SIG-M5 (cell line): ENCODE data around the gene CMIP.

Experiments used
- DNase-seq: peaks from one replicate; lab custom pipeline; 2025; lab: John Stamatoyannopoulos, UW

Gene CMIP

DNA sequence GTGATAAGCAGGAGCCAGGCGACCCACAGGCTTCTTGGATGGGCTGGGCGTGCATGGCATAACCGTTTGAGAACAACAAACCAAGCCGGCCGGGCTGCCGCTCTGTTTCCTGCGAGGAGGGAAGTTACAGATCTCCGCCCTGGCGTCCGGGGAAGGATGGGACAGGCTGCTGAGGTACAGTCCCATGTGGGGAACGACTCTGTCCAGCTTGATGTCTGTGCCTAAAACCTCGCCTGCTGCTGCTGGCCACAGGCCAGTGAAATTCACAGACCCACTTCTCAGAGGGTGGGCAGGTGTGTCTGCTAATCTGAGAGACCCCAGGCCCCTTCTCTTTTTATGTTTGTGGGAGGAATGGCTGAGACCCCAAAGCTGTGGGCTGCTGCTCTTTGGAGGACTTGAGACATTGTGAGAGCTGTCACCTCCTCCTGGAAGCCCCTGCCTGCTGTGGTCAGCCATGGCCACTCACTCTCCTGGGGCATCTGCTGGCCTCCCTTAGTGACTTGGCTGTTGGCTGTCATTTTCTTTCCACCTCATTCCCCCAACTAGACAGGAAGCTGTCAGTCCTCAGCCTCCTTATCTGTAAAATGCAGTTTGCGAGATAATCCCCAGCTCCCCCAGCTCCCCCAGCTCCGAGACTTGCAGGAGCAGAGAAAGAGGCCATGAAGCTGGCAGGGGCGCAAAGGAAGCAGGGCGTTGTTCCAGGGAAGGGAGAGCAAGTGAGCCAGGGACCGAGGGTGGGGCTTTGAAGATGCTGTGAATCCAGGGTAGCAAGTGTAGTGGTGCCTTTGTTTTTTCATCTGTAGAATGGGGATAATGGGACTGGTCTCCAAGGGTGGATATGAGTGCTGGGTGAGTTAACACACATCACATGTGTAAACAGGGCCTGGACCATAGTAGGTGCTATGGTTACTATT lies 51.0 kb downstream of the CMIP start:
- no peak for DNase-seq

DNA sequence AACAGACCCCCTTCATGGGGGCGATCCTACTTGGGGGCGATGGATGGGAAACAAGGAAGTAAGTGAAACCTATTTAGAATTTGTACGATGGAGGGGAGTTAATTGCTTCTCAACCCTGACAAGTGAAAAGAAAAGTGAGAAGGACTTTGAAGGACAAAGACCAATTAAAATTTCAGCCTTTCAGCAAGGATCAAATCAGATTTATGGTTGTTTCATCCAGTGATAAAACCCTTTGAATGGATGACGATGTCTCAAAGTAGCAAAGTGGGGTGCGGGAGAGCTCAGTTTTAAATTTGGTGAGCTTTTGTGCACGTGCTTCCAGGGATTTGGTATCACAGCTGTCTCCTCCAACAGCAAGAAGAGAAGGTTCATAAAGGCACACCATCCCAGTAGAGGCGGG lies 51.7 kb downstream of the CMIP start:
- DNase-seq, result no peak

DNA sequence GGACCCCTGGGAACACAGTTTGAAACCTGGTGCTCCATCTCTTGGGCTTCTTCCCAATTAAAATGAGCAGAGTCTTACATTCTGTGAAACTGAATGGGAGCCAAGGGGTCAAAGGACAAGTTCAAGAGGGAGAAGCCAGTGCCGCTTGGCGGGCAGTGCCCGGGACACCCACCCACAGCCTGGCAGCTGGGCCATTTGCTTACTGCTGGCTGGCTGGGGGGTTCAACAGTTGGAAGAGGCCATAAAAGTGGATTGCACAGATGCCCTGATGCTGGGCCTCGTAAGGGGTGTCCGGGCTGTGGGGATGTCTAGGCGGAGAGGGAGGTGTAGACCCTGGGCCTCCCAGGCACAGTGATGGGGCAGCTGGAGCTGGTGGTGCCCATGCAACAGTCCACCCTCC lies 52.1 kb downstream of the CMIP start:
- DNase-seq, result no peak

DNA sequence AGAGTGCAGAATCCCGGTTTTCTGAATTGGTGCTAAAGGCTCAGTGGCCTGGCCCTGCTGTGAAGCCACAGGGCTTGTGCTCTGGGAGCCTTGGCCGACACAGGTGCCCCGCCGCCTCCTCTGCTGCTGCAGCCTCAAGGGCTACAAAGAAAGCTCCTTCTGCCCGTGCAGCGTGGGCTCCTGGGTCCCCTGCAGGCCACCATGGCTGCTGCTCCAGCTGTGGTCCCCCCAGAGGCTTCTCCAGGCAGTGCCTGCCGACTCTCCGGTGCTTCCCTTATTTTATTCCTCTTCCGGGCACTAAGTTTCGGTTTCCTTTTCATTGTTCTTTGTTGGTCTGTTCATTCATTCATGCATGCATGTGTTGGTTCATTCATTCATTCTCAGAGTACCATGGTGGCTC lies 53.1 kb downstream of the CMIP start:
- no peak for DNase-seq

DNA sequence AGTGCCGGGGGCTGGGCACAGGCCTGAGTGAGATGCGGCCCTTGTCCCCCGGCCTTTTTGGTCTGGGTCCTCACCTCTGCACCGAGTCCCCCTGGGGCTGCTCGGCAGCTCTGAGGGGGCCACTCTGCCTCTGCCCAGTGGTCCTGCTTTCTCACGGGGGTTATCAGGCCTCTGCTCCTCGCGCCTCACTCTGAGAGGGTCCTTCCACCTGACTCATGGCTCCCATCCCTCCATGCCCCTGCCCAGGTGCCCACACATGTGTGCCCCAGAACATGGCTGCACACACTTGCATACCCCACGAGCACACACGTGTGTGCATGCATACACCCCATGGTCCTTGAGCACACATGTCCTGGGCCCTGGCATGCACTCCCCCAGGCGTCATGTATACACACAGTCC lies 53.7 kb downstream of the CMIP start:
- DNase-seq, result no peak

DNA sequence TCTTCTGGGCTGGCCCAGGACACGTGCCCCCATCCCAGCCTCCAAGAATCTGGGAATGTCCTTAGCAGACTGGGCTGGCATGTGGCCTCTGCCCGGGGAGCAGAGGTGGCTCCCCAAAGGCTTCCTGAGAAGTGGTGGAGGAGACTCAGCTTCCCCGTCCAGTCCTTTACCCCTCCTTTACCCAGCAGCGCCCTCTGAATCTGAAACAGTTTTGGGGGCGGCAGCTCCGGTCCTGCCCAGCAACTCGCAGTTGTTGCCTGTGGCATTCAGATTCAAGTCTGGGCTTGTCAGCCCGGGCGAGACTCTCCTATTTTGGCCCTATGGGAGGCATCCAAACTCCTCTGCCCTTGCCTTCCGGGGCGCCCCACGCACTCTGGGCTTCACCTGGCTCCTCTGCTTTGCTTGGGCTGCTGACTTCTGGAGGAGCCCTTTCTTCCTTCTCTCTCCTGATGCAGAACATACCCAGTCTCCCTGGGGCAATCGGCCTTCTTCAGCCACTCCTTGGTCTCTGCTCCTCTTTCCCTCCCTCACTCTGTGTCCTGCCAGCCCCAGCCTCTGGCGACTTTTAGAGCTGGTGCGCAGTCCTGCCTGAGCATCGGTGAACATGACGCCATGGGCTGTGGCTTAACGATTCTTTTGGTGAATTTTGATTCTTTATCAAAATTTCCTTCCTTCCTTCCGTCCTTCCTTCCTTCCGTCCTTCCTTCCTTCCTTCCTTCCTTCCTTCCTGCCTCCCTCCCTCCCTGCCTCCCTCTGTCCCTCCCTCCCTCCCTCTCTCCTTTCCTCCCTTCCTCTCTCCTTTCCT lies 55.2 kb downstream of the CMIP start:
- DNase-seq, result no peak

DNA sequence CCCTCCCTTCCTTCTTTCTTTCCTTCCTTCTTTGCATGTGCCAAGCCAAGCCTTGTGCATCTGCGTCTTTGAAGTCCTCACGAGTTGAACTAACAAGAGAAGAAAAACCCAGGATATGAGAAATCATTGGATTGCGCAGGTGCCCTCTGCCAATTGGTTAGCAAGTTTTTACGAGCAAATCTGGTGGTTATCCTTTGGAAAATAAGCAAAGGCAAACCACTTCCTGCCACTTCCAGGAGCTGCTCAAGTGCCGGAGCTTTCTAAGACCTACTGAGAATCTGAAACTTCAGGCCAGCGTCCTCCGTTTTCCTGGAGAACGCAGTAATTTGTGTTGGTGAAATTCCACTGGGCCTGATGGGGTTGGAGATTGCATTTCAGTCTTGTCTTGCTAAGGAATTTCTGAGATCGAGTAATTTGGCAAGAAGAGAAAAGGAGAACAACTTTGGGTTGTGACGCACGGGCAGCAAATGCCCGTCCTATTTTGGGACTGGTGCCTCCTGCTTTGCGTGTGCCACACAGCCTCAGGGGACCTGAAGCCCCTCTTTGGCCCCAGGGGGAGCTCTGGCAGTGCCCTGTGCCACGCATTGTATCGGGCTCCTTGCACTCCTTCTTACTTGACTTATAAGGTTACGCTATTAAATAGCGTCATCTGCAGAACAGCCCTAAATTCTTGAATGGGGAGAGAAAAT lies 56.4 kb downstream of the CMIP start:
- DNase-seq, result no peak

DNA sequence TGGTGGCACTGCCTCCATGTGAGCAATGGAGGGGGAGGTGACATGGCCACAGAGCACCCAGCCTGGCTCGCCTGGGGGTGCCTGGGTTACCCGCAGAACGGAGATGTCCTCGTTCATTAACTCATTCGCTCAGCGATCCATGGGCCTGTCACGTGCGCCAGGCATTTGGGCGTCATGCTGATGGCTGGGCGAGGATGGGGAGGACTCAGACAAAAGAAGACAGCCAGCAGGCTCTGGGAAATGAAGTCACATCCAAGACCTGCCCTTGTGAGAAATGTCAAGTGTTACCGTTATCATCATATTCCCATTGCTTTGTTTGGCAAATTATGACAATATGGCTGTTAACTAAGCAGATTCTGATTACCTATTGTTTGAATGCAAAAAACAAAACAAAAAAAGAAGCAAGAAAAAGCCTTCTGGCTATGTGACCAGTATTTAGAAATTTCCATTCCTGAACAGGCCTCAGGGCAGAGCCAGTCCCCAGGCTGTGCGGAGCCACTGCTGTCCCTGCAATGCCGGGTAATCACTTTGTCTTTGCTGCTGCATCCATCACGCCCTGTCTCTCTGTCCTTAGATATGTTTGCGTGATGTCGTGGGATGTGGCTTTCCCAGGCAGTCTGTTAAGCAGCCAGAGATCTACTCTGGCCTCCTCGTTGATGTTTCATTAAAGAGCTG lies 57.9 kb downstream of the CMIP start:
- no peak for DNase-seq

DNA sequence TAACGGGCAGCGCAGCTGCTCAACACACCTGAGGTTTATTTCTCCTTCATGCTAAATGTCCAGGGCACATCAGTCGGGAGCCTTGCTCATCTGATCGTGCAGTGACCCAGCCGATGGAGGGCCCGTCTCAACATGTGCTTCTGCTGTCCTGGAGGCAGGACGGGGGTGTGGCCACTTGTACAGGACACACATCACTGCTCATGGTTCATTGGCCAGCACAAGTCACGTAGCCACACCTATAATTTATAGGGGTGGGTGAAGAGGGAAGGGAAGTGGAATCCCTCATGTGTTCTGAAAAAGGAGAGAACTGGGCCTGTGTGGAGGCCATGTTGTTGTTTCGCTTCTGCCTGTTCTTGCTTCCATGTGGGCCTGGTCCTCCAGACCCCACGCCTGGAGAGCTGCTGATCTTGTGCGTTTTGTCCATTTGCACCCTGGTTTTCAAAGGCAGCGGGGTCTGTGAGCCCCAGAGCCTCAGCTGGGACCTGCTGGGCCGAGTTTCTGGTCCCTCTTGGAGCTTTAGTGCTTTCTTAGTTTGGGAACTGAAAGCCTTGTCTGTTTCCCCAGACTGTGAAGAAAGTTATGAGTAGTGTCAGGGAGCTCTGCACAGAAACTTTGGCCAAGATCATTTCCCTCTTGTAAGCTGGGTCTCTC lies 60.5 kb downstream of the CMIP start:
- DNase-seq, result no peak

DNA sequence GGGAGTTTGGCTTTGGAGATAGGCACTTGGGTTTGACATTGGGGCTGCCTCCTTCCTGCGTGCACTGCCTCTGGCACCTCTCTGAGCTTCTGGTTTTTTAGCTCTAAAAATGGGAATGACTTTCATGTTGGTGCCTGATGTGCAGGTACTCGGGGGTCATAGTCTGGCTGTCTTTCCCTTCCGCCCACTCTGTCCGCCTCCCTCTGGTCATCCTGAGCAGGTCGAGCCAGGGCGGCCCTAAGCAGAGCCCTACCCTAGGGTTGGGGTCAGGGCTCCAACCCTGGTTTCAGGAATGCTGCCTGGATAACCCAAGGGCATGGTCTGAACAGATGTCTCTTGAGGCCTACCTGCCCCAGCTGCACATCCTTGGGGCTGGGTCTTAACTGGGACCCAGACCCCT lies 64.8 kb downstream of the CMIP start:
- DNase-seq, result no peak

DNA sequence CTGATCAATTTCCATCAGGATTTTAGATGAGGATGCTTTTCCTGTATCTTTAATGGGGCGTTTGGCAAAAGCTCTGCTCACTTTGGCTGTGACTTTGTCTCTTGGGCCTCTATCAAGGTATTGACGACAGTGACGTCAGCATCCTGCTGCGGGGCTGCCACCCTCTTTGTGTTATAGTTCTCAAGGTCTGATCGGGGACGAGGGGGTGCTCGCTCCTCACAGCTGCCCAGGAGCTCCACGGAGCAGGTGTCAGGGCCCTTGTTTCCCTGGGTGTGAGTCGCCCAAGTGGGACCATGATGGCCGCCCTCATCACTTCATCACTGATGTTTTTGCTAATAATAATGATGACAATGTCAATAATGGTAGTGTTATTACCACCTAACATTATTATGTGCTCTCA lies 65.4 kb downstream of the CMIP start:
- no peak for DNase-seq

DNA sequence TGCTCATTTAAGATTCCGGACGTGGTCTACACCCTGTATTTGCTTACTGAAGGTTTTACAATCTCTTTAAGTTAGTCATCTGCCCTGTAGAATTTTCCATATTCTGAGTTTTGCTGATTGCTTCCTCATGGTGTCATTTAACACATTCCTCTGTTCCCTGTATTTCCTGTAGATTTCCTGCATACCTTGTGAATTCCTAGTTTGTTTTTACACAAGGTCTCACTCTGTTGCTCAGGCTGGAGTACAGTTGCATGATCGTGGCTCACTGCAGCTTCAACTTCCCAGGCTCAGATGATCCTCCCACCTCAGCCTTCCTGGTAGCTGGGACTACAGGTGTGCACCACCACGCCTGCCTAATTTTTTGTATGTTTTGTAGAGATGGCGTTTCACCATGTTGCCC lies 66.8 kb downstream of the CMIP start:
- no peak for DNase-seq

DNA sequence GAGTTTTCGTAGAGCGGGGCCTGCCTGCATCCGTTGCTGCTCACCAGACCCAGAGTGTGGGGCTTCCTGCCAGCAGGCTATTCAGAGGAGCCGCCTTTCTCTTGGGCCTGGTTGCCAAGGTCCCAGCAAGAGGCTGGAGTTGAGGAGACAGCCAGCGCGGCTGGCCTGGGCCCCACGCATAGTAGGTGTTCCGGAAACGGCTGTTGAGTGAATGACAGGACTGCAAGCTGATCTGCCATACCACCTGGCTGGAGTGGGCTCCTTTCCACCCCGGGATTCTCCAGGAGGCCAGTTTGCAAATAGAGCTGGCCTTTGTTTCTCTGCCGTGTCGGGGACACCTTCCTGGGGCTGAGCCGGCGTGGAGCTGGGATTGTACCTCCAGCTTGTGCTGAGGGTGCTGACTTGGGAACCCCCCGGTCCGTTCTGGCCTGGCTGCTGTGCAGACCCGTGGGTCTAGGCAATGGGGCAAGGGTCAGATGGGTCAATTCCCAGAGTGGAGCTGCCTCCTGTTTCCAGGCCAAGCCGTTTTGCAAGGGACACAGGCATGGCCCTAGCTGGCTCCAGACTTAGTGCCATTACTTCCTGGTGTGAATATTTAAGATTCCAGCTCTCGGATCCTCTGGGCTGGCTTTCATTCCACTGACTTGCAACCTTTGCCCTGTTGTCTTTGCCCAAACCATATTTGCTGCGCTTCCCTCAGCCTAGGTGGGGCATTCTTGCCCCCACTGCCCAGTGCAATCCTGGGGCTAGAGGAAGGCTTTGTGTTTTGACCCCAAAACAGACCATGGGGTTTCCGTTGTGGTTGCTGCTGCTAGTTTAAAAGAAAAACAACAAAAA lies 68.8 kb downstream of the CMIP start:
- DNase-seq, result no peak

DNA sequence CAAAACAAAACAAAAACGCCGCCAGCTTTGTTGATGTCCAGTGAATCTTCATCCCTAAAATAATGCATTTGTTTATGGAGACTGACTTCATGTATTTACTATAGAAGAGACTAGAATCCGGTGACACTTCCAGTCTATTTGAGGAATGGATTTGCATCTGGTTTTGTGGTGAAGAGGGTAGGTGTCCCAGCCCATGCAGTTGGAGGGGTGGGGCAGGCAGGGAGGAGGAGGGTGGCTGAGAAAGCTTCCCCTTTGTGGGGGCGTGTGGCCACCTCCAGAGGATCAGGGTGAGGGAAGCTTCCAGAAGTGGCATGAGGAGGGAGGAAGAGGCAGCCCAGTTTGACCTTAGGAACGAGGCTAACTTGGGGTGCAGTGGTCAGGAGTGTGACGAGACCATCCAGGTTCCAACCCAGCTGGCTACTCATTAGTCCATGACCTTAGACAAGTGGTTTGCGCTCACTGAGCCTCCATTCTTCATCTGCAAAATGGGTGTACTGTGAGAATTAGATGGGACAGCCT lies 69.5 kb downstream of the CMIP start:
- DNase-seq, result no peak

DNA sequence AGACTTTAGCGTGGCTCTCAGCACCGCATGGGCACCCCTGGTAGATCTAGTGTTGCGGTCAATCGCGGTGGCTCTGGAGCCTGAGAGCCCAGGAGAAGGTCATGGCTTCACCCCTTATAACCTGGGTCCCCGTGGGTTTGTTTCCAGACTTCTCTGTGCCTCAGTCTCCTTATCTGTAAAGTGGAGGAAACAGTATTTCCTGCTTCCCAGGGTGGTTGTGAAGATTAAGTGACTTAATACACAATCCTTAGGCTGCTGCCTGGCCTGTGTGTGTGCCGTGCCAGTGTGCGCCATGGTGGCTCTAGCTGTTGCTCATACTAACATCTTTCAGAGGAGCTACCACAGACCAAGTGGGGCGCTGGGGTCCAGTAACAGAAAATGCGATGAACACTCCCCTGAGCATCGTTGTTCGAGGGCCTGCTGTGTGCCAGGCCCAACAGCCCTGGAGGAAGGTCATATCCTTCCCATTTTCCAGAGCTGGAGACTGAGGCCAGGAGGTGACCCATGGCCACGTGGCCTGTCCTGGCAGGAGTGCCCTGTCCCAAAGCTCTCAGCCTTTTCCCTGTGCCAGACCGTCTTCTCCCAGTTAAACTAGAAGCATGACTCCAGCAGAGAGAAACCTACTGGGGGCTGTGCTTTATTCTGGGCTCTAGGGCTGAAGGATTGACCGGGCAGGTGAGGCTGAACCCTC lies 70.1 kb downstream of the CMIP start:
- DNase-seq, result no peak

DNA sequence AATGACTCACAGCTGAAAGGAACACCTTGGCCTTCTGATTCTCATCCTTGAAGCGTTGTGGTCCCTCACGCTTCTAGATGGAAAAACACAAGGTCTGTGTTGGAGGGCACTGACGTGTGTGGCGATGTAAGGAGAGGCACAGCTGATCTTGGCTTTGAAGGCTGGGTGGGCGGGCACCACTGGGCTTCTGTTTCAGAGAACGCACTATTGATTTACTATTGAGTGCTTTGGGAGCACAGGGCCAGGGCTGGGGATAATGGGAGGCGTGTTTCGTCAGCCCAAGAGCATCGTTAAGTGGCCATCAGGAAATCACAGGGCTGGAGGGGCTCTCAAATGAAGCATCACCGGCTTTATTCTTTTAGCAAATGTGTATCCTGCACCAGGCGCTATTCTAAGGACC lies 70.7 kb downstream of the CMIP start:
- DNase-seq, result no peak

DNA sequence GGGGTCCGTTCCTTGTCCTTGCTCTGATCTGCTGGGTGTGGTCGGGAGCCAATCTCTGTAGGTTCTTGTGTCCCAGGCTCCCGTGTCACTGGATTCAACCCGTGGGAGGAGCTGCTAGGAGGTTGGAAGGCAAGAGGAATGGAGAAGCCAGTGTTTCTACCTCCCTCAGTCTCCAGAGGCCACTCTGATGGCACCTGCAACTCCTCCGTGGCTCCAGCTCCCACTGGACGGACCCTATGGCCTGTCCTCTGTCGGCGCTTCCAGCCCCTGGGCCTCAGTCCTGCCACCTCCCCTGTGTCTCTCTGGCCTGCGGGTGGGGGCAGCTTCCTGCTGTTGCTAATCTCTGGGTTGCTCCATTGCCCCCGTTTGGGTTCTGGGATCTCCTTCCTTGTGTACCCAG lies 71.1 kb downstream of the CMIP start:
- DNase-seq, result no peak

DNA sequence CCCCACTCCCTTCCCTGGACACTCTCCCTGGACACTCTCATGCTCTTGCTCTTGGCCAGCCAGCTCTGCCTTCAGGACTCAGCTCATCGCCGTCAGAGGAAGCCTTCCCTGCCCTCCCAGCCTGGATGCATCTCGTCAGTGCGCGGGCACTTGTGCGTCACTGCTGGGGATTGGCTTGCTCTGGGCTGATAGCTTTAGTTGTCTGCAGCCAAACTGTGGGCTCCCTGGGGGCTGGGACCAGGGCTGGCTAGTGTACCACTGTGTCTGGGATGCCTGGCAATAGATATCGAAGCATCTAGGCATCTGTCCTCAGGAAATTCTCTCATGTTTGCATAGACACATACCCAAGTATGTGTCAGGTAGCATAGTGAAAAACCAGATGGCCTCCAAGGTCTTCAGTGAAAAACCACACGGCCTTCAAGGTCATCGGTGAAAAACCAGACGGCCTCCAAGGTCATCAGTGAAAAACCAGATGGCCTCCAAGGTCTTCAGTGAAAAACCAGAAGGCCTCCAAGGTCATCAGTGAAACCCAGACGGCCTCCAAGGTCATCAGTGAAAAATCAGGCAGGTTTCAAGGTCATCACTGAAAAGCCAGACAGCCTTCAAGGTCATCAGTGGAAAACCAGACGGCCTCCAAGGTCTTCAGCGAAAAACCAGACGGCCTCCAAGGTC lies 72.0 kb downstream of the CMIP start:
- DNase-seq, result no peak

DNA sequence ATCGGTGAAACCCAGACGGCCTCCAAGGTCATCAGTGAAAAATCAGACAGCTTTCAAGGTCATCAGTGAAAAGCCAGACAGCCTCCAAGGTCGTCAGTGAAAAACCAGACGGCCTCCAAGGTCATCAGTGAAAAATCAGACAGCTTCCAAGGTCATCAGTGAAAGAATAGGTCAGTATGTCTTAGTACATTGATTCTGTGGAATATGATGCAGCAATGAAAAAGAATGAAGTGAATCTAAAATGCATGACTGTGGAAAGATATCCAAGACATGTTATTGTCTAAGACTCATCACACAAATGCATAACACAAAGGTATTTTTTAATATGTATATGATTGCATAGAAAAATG lies 72.5 kb downstream of the CMIP start:
- no peak for DNase-seq
